ENCODE results near the gene MUTYH. TPM values are rescaled to one million over a fixed set of nuclear protein-coding genes. Genes with fewer than 3 reads are reported as not detected.
"Not testable (repeated sequence)": the region's sequence is repeated elsewhere in the genome, so short reads cannot be mapped to it uniquely, and the experiment has no call there.

MUTYH gene
- total RNA-seq, 3 donors from 2014 or later (not counting 1 experiment from before 2014, with no cell fraction given) = 44.0 to 55.6 (median 51.5) TPM

DNA sequence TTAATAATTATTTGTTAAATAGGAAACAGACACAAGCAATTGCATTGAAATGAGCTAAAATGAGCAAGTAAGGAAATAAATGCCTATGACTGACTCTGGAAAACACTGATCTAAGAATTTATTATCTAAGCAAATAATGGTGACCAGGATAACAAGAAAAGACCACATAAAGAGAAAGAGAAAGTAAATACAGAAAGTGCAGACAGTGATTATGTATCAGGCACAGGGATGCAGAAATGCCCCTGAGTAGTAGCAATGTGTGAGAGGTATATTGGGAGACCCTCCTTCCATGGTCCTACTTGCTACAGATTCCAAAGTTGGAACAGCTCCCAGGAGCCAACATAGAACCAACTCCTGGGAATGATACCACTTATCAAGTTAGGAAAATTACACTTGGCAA lies 33.3 kb upstream of the MUTYH start:
- Mint-ChIP-seq H3K27ac (no peak overlapping the region), H3K36me3 (no peaks in the 10 kb centered on the region), H3K27me3 (ENCODE audit: low read depth in 2 of 2) (no peaks in the 10 kb centered on the region), H3K9me3 (no peaks in the 10 kb centered on the region), H3K4me1 (no peaks in the 10 kb centered on the region), H3K4me3 (no peak overlapping the region)
- Histone ChIP-seq H3K4me1 (ENCODE audit: control insufficient read depth, insufficient read depth, low read length) (no peaks in the 10 kb centered on the region), H3K27me3 (ENCODE audit: control insufficient read depth, insufficient read depth, low read length) (no peaks in the 10 kb centered on the region), H3K36me3 (ENCODE audit: control insufficient read depth, insufficient read depth, low read length) (no peaks in the 10 kb centered on the region), H3K4me3 (ENCODE audit: low read length) (no peak overlapping the region), H3K9me3 (ENCODE audit: control insufficient read depth, insufficient read depth, low read length) (no peaks in the 10 kb centered on the region), H3K27ac (ENCODE audit: low read length) (no peak overlapping the region)
- DNase-seq (no peak), ATAC-seq (no peak)
- TF ChIP-seq CTCF (IDR thresholded peaks at IDR 0.05) = no peak
- intact Hi-C loops (cut with micrococcal nuclease) = no loop called here

DNA sequence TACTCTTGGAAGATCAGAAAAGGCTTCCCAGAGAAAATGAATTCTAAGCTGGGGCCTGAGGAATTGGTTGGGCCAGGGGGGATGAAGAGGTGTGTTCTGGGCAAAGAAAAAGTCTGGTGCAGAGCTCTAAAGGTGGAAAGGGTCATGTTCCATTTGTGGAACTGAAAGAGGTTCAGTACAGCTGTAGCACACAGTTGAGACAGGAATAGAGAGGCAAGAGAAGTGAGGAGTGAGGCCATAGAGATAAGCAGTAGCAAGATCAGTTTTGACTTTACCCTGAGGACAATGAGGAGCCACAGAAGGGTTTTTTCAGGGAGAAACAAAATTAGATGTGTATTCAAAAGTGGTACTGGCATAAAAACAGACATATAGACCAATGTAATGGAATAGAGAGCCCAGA lies 30.3 kb upstream of the MUTYH start:
- Mint-ChIP-seq H3K4me3 (no peak overlapping the region), H3K4me1 (no peaks in the 10 kb centered on the region), H3K27ac (no peak overlapping the region), H3K27me3 (ENCODE audit: low read depth in 2 of 2) (no peaks in the 10 kb centered on the region), H3K36me3 (no peaks in the 10 kb centered on the region), H3K9me3 (no peaks in the 10 kb centered on the region)
- Histone ChIP-seq H3K27ac (ENCODE audit: low read length) (no peak overlapping the region), H3K27me3 (ENCODE audit: control insufficient read depth, insufficient read depth, low read length) (no peaks in the 10 kb centered on the region), H3K36me3 (ENCODE audit: control insufficient read depth, insufficient read depth, low read length) (no peaks in the 10 kb centered on the region), H3K4me1 (ENCODE audit: control insufficient read depth, insufficient read depth, low read length) (no peaks in the 10 kb centered on the region), H3K4me3 (ENCODE audit: low read length) (no peak overlapping the region), H3K9me3 (ENCODE audit: control insufficient read depth, insufficient read depth, low read length) (no peaks in the 10 kb centered on the region)
- TF ChIP-seq CTCF (IDR thresholded peaks at IDR 0.05) = no peak
- ATAC-seq = no peak
- intact Hi-C loops (cut with micrococcal nuclease) = no loop called here
- DNase-seq = no peak

- Mint-ChIP-seq H3K4me3 (no peak overlapping the region), H3K27ac (no peak overlapping the region), H3K9me3 (no peaks in the 10 kb centered on the region), H3K36me3 (no peaks in the 10 kb centered on the region), H3K4me1 (peaks cover 0 to under 1% of the 10 kb centered on the region in 2 donors), H3K27me3 (ENCODE audit: low read depth in 2 of 2) (no peaks in the 10 kb centered on the region)
- no peak for ATAC-seq
- H3K27me3 ChIP-seq (ENCODE audit: control insufficient read depth, insufficient read depth, low read length) = no peaks in the 10 kb centered on the region
- H3K27ac ChIP-seq (ENCODE audit: low read length) = no peak overlapping the region
- 91% methylated on average over 6 of the region's 6 CpGs for WGBS (ENCODE audit: insufficient coverage)
- no peaks in the 10 kb centered on the region for H3K36me3 ChIP-seq (ENCODE audit: control insufficient read depth, insufficient read depth, low read length)
- no peak for DNase-seq
- TF ChIP-seq CTCF (IDR thresholded peaks at IDR 0.05) = no peak
- no peak overlapping the region for H3K4me3 ChIP-seq (ENCODE audit: low read length)
- no peaks in the 10 kb centered on the region for H3K4me1 ChIP-seq (ENCODE audit: control insufficient read depth, insufficient read depth, low read length)
- intact Hi-C loops (cut with micrococcal nuclease) = no loop called here
- H3K9me3 ChIP-seq (ENCODE audit: control insufficient read depth, insufficient read depth, low read length) = no peaks in the 10 kb centered on the region
These were observed 24.8 kb upstream of the MUTYH start for GRCh38 chr1:45365051-45365450.

GRCh38 chr1:45364294-45364693 lies 24.1 kb upstream of the MUTYH start:
- Histone ChIP-seq H3K4me1 (ENCODE audit: control insufficient read depth, insufficient read depth, low read length) (no peaks in the 10 kb centered on the region), H3K4me3 (ENCODE audit: low read length) (no peak overlapping the region), H3K9me3 (ENCODE audit: control insufficient read depth, insufficient read depth, low read length) (no peaks in the 10 kb centered on the region), H3K36me3 (ENCODE audit: control insufficient read depth, insufficient read depth, low read length) (no peaks in the 10 kb centered on the region), H3K27ac (ENCODE audit: low read length) (no peak overlapping the region), H3K27me3 (ENCODE audit: control insufficient read depth, insufficient read depth, low read length) (no peaks in the 10 kb centered on the region)
- no peaks in the 10 kb centered on the region for H3K9me3 Mint-ChIP-seq
- H3K4me1 Mint-ChIP-seq = peaks cover 0 to 4% of the 10 kb centered on the region in 2 donors
- no peak overlapping the region for H3K4me3 Mint-ChIP-seq
- no peak for ATAC-seq
- intact Hi-C loops (cut with micrococcal nuclease) = no loop called here
- no peak for TF ChIP-seq CTCF (IDR thresholded peaks at IDR 0.05)
- no peak for DNase-seq
- no peaks in the 10 kb centered on the region for H3K36me3 Mint-ChIP-seq
- no peak overlapping the region for H3K27ac Mint-ChIP-seq
- 97% methylated on average over 2 of the region's 2 CpGs for WGBS (ENCODE audit: insufficient coverage)
- no peaks in the 10 kb centered on the region for H3K27me3 Mint-ChIP-seq (ENCODE audit: low read depth in 2 of 2)

DNA sequence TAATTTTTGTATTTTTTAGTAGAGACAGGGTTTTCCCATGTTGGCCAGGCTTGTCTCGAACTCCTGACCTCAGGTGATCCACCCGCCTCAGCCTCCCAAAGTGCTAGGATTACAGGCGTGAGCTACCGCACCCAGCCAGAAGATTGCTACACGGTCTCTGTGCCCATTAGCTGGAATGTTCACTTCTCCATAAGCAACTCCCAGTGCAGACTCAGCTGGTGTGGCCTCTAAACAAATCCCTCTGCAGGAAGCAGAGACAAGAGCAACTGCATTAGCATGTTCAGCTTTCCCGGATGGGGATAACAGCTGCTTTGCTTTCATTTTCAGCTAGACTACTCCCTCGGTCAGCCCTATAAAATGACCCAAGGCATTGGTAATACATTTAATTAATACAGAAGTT lies 20.7 kb upstream of the MUTYH start:
- not testable (repeated sequence) for H3K36me3 Mint-ChIP-seq; H3K36me3 ChIP-seq (ENCODE audit: control insufficient read depth, insufficient read depth, low read length); H3K4me1 ChIP-seq (ENCODE audit: control insufficient read depth, insufficient read depth, low read length); DNase-seq; H3K4me3 ChIP-seq (ENCODE audit: low read length); H3K9me3 ChIP-seq (ENCODE audit: control insufficient read depth, insufficient read depth, low read length); H3K27ac Mint-ChIP-seq; H3K27ac ChIP-seq (ENCODE audit: low read length); H3K4me1 Mint-ChIP-seq; ATAC-seq; H3K9me3 Mint-ChIP-seq; H3K4me3 Mint-ChIP-seq; H3K27me3 Mint-ChIP-seq (ENCODE audit: low read depth in 2 of 2); H3K27me3 ChIP-seq (ENCODE audit: control insufficient read depth, insufficient read depth, low read length)
- intact Hi-C loops (cut with micrococcal nuclease) = loop anchor here (1.0 kb wide), 1 partner anchor 209 kb away; no protein-coding TSS in a partner anchor
- WGBS (ENCODE audit: insufficient coverage) = 86% methylated on average over 6 of the region's 7 CpGs

All from natural killer cell (primary cell).